GM18867 (cell line): ENCODE results near the gene NDUFB2.
"Not testable (repeated sequence)": the region's sequence is repeated elsewhere in the genome, so short reads cannot be mapped to it uniquely, and the experiment has no call there.

Experiments
- ATAC-seq: cut with Tn5 transposase; IDR thresholded peaks from one replicate; pipeline ENCODE4 v1.9.1; 2021; ENCODE audit warnings: mild to moderate bottlenecking, moderate library complexity; ENCODE audit not compliant: unreplicated experiment

Gene NDUFB2

DNA sequence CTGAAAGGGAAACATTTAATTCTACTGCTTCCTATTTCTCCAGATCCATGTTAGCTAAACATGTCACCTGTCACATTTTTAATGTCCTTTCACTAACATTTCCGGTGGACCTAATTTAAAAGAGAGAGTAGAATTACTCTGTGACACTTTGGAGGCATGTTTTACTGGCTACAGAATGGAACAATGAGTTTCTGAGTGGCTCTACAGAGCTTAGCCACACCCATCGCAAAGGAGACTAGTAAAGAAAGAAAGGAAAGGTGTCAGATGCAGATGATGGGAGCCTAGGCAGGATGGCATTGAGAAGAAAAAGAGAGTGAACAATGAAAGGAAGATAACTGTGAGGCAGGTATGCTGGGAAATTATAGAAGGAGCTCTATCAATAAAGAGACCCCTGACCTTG is 35.9 kb downstream of the NDUFB2 start:
- no peak for ATAC-seq

DNA sequence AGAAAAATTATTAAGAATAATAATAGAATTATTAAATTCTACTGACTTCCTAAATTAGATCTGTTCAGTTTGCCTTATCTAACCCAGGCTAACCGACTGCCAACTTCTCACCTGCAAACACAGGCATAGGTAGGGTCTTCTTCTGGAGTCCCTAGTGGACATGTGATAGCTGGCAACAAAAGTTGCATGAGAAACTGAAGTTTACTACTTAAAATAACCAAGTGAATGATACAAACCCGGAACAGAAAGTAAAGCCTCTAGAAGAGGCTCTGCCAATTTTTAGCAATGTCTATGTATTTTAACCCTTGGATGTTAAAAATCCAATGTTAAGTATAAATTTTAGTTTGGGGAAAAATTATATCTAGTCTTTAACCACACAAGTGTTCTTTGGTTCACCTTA is 37.6 kb downstream of the NDUFB2 start:
- no peak for ATAC-seq

DNA sequence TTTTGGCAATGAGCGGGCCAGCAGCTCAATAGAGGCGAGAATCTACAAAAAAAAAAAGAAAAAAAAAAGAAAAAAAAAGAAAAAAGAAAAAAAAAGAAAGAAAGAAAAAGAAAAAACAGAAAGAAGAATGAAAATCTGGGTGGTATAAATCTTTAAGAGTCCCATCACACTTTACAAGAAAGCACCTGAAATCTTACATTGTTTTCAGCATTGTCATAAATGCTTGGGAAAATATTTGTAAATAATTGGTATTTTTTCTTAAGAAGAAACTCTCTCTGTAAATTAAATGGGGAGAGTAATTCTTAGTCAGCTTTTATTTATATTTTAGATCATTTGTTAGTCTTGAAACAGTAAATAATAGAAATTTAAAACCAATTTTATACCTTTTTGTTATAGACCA is 38.2 kb downstream of the NDUFB2 start:
- ATAC-seq: no peak

DNA sequence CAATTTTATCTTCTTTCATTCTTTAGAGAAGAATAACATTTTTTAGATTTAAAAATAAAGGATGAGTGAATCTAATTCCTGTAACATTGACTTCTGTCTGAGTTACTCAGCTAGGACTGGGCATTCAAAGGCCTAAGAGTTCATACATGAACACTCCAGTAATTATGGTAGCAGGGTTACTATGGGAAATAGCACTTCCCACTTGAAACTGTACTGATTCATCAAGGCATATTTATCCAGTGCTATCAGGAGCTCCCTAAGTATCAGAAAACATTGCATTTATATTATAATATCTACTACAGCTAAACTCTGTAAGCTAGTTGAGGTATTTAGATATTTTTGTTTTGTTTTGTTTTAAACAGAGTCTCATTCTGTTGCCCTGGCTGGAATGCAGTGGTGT is 41.8 kb downstream of the NDUFB2 start:
- no peak for ATAC-seq

DNA sequence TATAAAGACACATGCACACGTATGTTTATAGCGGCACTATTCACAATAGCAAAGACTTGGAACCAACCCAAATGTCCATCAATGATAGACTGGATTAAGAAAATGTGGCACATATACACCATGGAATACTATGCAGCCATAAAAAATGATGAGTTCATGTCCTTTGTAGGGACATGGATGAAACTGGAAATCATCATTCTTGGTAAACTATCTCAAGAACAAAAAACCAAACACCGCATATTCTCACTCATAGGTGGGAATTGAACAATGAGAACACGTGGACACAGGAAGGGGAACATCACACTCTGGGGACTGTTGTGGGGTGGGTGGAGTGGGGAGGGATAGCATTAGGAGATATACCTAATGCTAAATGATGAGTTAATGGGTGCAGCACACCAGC is 46.7 kb downstream of the NDUFB2 start:
- not testable (repeated sequence) for ATAC-seq

DNA sequence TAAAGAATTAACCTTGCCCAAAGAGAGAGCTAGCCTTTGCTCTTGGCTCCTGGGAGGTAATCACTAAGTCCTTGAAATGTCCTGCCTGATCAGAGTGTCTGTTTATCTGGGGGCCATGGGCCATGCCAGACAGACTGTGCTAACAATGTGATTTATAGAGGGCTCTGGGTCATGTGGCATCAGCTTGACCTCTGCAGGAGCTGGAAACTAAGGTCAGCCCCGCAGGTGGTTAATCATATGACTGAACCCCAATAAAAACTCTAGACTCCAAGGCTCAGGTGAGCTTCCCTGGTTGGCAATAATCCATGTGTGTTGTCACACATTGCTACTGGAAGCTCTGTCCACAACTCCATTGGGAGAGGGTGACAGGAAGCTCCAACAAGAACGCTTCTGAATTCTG is 47.5 kb downstream of the NDUFB2 start:
- no peak for ATAC-seq

DNA sequence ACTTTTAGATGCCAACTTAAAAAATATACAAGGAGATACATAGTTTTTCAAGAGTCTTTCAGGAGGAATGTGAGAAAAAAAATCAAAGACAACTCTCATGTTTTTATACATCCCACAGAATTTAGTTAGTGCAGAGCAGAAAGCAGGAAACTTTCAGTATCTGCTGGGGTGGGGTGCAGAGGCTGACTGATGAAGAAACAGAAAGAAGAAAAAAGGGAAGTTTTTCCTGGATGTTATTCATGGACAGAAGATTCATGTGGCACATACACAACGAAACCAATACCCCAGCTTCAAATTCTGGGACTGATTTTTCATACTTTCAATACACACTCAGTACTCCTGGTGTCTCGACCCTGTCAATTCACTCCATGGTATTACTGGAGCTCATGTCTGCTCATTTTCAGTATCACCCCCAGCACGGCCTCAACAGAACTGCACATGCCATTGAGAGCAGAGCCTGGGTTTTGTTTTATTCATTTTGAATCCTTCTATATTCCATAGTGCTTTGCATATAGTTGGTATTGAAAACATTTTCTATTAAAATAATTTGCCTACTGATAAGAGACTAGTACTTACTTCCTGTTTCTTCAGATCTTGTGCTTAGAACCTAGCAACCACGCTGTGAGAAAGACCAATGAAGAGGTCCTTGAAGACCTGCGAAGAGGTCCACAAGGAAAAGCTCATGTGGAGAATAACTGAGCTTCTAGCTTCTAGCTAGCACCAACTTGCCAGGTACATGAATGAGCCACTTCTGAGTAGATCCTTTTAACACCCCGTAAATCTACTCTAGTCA is 49.0 kb downstream of the NDUFB2 start:
- no peak for ATAC-seq

DNA sequence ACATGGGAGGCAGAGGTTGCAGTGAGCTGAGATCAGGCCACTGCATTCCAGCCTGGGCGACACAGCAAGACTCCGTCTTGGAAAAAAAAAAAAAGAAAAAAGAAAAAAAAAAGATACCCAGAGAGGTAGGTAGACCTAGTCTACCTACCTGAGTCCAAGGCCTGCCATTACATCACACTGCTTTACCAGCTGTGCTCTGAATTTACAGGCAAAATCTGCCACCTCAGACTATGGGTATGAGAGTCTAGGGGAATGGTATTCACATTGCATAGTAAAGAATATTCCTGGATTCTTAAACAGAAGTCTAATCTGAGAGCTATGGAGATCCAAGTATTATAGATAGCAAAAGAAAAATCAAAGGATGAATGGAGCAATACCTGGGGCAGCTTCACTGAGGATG is 50.2 kb downstream of the NDUFB2 start:
- no peak for ATAC-seq

DNA sequence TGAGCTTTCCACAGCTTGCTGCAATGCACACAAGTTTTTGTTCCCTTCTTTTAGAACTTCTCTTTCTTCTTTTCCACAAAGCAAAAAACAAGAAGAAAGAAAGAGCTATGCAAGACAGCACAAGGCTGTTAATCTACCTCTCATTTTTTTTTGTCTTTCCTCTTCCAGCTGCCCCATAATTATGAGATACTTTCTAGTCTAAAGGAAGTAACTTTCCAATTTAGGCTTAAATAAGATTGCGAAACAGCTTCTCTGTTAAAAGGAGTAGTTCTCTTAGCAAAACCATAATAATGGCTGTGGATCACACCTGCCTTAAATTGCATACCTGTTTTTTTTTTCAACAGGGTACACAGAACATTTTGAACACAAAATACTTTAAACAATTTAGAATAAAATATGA is 56.0 kb downstream of the NDUFB2 start:
- no peak for ATAC-seq

DNA sequence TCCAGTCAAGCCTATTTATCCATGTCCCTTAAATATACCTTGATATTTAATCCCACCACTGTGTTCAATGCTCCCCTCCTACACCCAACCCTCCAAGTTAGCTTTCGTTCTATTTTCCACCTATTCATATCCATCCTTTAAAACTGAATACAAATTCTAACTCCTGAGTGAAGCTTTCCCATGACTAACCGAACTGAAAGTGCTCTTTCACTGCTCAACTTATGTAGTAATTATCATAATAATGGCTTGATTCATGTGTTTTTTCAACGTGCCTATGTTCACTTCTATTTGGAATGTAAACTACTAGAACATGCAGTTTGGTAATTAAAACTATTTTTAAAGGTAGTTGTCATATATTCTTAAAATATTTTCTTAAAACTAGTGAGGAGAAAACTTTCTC is 58.0 kb downstream of the NDUFB2 start:
- ATAC-seq: no peak
